Measurements from ENCODE around the gene CEP57.

Gene CEP57

DNA sequence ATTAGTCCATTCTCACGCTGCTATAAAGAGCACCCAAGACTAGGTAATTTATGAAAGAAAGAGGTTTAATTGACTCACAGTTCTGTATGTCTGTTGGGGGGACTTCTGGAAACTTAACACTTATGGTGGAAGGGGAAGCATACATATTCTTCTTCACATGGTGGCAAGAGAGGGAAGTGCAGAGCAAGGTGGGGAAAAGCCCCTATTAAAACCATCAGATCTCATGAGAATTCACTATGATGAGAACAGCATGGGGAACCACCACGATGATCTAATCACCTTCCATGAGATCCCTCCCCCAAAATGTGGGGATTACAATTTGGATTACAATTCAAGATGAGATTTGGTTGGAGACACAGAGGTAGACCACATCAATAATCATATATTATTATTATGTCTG is 25.7 kb downstream of the CEP57 start:
- no peak overlapping the region for H3K4me3 ChIP-seq (ENCODE audit: low read depth, low read length)
- TF ChIP-seq, protein P1, sequence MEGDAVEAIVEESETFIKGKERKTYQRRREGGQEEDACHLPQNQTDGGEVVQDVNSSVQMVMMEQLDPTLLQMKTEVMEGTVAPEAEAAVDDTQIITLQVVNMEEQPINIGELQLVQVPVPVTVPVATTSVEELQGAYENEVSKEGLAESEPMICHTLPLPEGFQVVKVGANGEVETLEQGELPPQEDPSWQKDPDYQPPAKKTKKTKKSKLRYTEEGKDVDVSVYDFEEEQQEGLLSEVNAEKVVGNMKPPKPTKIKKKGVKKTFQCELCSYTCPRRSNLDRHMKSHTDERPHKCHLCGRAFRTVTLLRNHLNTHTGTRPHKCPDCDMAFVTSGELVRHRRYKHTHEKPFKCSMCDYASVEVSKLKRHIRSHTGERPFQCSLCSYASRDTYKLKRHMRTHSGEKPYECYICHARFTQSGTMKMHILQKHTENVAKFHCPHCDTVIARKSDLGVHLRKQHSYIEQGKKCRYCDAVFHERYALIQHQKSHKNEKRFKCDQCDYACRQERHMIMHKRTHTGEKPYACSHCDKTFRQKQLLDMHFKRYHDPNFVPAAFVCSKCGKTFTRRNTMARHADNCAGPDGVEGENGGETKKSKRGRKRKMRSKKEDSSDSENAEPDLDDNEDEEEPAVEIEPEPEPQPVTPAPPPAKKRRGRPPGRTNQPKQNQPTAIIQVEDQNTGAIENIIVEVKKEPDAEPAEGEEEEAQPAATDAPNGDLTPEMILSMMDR (conservative IDR thresholded peaks at IDR 0.05; ENCODE audit: low read depth, low read length): no peak
- no peak for DNase-seq (ENCODE audit: low read depth)

DNA sequence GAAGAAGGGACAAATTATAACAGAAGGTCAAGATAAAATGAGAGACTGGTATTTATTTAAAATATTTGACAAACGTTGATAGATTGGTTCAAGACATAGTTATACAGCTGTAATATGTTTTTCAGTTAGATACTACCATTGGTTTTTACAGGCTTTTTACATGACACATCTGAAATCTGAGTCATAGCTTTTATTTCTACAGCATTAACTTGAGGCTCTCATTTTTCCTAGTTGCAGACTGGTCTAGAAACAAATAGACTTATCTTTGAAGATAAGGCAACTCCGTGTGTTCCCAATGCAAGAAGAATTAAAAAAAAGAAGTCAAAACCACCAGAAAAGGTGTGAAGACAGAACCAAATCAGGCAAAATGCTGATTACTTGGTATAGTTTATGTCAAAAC is 31.3 kb downstream of the CEP57 start:
- TF ChIP-seq, protein P1 (conservative IDR thresholded peaks at IDR 0.05; ENCODE audit: low read depth, low read length): no peak
- no peak overlapping the region for H3K4me3 ChIP-seq (ENCODE audit: low read depth, low read length)
- peak; percentile 66 for DNase-seq (ENCODE audit: low read depth)

DNA sequence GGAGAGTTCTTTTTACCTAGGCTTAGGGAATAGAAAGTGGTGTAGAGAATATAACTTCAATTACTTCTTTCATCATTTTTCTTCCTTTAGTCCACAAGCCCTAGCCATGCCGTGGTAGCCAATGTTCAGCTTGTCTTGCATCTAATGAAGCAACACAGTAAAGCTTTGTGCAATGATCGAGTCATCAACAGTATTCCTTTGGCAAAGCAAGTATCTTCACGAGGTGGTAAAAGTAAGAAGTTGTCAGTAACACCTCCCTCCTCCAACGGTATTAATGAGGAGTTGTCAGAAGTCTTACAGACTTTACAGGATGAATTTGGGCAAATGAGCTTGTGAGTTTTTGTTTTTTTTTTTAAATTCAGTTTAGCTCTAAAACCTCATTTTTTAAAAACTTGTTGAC is 37.4 kb downstream of the CEP57 start:
- DNase-seq (ENCODE audit: low read depth): peak; percentile 43
- TF ChIP-seq, protein P1 (conservative IDR thresholded peaks at IDR 0.05; ENCODE audit: low read depth, low read length): no peak

DNA sequence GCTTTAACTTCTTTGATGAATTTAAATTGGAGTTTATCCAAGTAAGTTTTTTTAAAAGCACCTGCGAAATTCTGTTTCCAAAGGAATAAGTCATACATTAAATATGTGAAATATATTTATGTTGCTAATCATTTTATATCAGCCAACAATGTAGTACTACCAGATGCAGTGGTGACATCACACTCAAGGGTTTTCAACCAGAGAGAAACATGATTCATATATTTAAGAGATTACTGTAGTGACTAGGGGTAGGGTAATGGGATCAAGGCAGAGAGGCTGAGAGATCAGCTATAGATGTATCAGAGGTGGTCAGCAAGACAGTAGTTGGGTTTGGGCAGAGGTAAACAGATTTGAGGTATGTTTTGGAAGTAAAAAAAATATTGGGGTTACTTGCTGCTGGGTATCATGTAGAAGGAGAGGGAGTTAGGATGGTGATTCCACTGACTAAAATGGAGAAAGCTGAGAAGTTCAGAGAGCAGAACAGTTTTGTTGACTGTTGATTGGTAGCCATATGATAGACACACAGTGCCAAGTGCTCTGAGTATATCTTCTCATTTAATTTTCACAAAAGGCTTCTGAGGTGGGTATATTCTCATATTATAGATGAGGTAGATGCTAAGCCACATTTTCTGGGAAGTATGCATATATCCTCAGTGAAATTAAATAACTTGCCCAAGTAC is 39.4 kb downstream of the CEP57 start:
- TF ChIP-seq, protein P1 (conservative IDR thresholded peaks at IDR 0.05; ENCODE audit: low read depth, low read length): no peak
- no peak overlapping the region for H3K4me3 ChIP-seq (ENCODE audit: low read depth, low read length)
- DNase-seq (ENCODE audit: low read depth): no peak

More for the DNA sequence above, 37.4 kb downstream of the CEP57 start:
- H3K4me3 ChIP-seq (ENCODE audit: low read depth, low read length): no peak overlapping the region

DNA sequence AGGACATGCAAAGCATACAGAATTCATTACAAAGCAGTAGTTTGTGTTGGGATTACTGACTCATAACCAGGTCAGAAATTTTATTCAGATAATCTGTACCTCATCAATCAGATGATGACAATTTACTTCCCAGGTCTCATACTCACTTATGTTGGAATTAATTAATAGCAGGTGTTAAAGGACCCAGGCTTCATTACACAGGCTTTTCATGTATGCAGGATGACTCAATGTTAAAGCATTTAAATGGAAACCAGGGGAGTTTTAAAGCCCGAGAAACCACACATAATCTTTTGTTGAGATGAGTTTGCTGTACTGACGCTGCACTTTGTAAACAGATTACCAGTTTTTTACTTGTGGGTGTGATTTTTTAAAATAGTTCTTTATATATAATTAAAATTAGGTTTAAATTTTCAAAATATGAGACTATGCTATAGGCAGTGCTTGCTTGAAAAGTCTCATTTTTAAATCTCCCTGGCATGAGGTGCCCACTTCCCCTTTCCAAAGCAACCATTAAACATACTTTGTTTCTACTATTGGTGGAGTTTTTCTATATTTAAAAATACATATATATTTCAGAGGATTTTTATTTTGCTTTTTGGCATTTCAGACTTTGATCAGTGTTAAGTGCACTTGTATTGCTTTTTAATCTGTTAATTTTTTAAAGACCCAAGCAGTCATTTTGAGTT is 41.0 kb downstream of the CEP57 start:
- TF ChIP-seq, protein P1 (conservative IDR thresholded peaks at IDR 0.05; ENCODE audit: low read depth, low read length): no peak
- peak; percentile 77 for DNase-seq (ENCODE audit: low read depth)
- no peak overlapping the region for H3K4me3 ChIP-seq (ENCODE audit: low read depth, low read length)

DNA sequence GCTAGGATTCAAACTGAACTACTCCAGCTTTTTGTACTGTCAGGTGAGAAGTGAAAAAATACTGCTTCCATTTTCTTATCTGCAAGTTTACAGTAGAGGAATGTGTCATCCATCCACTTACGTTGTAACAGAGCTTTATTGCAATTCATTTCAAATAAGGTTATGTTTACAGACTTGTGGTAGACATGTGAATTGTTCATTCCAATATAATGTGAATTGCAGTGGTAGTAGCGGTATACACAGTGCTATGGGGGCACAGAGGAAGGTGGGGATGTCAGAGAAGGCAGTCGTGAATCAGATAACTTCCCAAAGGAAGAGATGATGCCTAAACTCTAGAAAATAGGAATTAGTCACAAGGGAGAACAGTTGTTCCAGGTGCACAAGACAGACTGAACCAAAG is 42.5 kb downstream of the CEP57 start:
- no peak overlapping the region for H3K4me3 ChIP-seq (ENCODE audit: low read depth, low read length)
- peak; percentile 75 for DNase-seq (ENCODE audit: low read depth)
- TF ChIP-seq, protein P1 (conservative IDR thresholded peaks at IDR 0.05; ENCODE audit: low read depth, low read length): no peak

DNA sequence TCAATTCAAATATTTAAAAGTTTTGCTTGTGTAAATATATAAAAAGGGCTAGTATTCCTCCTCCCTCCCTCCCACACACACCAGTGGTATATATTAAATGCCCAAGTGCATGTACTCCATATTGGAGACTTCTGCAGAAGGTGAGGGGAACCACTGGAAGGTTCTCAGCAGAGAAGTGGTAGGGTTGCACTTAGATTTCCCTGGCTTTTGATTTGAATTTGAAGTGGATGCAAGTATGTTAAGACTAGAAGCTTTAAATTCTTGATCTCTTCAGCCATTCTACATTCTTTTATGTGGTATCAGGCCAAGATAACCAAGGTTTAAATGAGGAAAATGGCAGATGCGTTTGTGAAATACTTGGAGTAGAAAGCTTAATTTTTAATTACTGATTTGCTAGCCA is 43.1 kb downstream of the CEP57 start:
- TF ChIP-seq, protein P1 (conservative IDR thresholded peaks at IDR 0.05; ENCODE audit: low read depth, low read length): no peak
- no peak overlapping the region for H3K4me3 ChIP-seq (ENCODE audit: low read depth, low read length)
- no peak for DNase-seq (ENCODE audit: low read depth)
